ENCODE data around the gene ANO2. TPM values are rescaled to one million over a fixed set of nuclear protein-coding genes. Genes with fewer than 3 reads are reported as not detected.
"Not testable (repeated sequence)": the region's sequence is repeated elsewhere in the genome, so short reads cannot be mapped to it uniquely, and the experiment has no call there.

Gene ANO2
- total RNA-seq, 1 experiment from 2014 or later, result 1.2 TPM

DNA sequence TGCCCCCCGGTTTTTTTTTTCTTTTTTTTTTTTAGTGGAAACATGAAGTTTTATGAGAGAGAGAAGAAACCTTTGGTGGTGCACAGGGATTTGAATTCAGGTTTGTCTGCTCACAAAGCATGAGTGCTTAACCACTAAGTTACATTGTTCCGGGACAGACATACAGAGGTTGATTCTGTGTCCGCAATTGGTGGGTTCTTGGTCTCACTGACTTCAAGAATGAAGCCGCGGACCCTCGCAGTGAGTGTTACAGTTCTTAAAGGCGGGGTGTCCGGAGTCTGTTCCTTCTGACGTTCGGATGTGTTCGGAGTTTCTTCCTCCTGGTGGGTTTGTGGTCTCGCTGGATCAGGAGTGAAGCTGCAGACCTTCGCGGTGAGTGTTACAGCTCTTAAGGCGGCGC lies 57.2 kb downstream of the ANO2 start:
- DNase-seq (ENCODE audit: low read depth), result not testable (repeated sequence)

DNA sequence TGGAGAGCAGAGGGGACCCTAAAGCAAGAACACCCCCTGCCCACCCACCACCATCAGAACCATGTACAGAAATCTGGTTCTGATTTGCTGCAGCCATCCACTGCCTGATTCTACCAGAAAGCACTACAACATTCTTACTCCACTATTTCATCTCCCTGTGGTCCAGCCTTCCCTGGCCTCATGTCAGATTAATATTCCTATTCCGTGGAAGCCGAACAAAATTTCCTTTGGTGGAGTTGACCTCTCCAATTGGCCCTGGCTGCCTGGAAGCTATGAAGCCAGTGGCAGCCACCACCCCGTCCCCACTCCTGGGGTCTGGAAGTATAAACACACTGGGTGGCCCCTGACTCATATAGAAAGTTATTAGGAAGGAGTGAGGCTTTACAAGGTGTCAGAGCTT lies 60.2 kb downstream of the ANO2 start:
- no peak for DNase-seq (ENCODE audit: low read depth)

DNA sequence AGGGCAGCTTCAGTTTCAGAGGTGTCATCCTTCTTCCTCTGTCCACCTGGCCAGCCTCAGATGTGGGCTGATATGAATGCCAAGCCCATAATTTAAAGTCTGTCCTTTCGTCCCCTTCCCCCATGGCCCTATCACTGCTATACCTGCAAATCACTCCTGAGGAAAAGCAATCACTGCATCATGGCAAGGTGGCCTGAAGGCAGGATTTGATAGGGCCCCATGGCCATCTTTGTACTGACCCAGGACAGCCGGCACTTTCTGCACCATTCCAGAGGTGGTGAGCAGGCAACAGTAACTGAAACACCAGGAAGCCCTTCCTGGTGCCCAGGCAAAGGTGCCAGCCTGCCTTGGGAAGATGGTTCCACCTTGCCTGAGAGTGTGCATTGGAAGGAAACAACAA lies 60.8 kb downstream of the ANO2 start:
- no peak for DNase-seq (ENCODE audit: low read depth)

- DNase-seq (ENCODE audit: low read depth), result no peak
These were observed 62.4 kb downstream of the ANO2 start for GRCh38 chr12:5882511-5883190.

GRCh38 chr12:5881666-5882065 lies 63.4 kb downstream of the ANO2 start:
- DNase-seq (ENCODE audit: low read depth), result no peak

- no peak for DNase-seq (ENCODE audit: low read depth)
These were observed 63.9 kb downstream of the ANO2 start for GRCh38 chr12:5881101-5881606.

DNA sequence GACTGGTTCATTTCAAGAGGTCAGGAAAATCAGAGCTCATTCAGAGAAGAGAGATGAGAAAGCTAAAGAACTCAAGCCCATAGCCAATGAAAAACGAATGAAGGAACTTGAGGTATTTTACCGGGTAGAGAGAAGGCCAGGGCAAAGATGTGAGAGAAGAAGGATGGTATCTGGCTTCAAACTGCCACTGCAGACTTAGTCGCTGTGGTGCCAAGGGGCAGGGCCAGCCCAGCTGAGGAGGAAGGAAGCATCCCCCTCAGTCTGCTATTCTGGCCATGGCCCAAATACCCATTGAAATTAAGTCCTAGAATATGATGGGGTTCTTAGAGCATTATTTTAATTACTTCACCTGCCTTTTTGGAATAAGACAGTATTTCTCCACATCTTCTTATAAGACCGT lies 69.2 kb downstream of the ANO2 start:
- no peak for DNase-seq (ENCODE audit: low read depth)

GRCh38 chr12:5874514-5874913 lies 70.5 kb downstream of the ANO2 start:
- no peak for DNase-seq (ENCODE audit: low read depth)

GRCh38 chr12:5873281-5873919 lies 71.7 kb downstream of the ANO2 start:
- DNase-seq (ENCODE audit: low read depth), result no peak

DNA sequence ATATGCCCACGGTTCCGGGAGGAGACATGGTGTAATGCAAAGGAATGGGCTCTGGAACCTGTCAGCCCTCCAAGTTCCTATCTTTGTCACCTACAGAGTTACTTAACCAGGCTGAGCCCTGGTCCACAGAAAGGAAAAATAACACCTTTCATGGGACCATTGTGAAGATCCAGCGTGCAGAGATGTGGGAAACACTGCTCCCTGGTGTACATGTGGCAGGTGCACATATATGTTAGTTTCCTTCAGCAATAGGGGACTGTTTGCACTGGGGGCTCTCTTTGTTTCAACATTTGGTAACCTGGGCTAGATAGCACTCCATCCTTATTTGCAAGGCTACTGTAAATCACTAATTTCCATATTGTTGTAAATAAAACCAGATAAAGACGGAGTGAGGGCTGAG lies 72.3 kb downstream of the ANO2 start:
- peak; percentile 47 for DNase-seq (ENCODE audit: low read depth)

DNA sequence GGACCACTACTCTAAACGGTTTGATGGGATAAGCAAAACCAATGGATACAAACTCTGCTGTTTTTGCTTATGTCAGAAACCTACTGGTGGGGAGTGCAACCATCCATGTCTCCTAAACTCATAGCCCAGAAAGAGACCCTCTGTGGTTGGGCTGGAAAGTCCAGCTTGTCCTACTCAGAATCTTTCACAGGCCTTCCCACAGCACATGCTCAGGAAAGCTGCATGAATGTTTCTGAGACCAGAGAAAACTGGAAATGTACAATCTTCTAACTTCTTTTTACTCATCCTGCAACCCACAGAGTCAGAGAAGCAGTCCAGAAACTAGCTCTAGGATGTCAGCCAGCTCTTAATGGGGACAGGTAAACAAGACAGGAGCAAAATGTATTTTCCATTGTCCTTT lies 73.3 kb downstream of the ANO2 start:
- DNase-seq (ENCODE audit: low read depth), result no peak

DNA sequence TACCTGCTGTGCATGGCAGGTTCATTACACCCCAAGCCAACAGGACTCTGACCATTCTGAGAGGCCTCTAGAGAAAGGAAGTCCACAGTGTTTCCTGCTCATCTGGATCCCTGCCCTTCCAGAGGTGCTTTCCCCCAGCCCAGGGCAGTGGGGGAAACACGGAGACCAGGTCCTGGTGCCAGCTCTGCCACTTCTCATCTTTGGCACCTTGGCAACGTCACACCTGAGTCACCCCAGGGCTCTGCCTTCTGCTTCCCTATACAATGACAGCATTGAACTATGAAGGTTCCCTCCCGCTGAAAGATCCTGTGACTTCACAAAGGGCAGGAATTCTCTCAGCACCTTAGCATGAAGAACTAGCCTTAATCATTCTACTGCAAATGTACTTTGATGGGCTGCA lies 74.9 kb downstream of the ANO2 start:
- no peak for DNase-seq (ENCODE audit: low read depth)

- DNase-seq (ENCODE audit: low read depth), result no peak
These were observed 76.3 kb downstream of the ANO2 start for GRCh38 chr12:5868625-5869295.

DNA sequence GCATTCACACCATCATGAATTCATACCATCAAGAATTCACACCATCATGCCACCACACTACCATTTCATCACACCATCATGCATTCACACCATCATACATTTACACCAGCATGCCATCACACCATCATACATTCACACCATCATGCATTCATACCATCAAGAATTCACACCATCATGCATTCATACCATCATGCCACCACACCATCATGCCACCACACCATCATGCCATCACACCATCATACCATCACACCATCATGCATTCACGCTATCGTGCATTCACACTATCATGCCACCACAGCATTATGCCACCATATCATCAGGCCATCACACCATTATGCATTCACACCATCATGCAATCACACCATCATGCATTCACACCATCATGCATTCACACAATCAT lies 79.7 kb downstream of the ANO2 start:
- DNase-seq (ENCODE audit: low read depth), result no peak

GRCh38 chr12:5864972-5865371 lies 80.1 kb downstream of the ANO2 start:
- DNase-seq (ENCODE audit: low read depth), result no peak

- no peak for DNase-seq (ENCODE audit: low read depth)
These were observed 80.8 kb downstream of the ANO2 start for GRCh38 chr12:5864301-5864700.

- no peak for DNase-seq (ENCODE audit: low read depth)
These were observed 83.6 kb downstream of the ANO2 start for GRCh38 chr12:5861416-5861815.

DNA sequence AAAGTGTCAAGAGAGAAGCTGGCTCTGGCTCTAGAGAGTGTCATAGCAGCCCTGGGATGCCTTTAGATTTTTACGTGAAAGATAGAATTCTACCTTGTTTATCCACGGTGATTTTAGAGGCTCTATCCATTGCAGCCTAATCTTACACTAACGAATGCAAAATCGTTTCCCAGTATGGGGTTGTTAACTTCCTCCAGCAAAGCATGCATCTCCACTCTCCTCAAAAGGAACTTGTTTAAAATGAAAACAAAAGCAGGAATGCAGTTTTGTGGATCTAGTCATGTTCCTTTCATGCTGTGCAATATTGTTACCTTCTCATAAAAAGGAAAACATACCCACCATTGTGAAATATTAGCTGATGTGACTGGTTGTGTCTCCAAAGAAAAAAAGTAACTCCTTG lies 88.4 kb downstream of the ANO2 start:
- DNase-seq (ENCODE audit: low read depth), result no peak

DNA sequence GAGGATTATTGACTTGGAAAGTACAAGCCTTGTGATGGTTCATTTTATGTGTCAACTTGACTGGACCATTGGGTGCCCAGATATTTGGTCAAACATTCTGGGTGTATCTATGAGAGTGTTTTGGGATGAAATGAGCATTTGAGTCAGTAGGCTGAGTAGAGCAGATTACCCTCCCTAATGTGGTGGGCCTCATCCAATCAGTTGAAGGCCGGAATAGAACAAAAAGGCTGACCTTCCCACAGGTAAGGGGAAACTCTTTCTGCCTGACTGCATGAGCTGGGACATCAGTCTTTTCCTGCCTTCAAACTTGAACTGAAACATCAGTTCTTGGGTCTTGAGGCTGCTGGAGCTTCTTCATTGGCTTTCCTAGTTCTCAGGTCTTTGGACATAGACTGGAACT lies 98.1 kb downstream of the ANO2 start:
- no peak for DNase-seq (ENCODE audit: low read depth)

DNA sequence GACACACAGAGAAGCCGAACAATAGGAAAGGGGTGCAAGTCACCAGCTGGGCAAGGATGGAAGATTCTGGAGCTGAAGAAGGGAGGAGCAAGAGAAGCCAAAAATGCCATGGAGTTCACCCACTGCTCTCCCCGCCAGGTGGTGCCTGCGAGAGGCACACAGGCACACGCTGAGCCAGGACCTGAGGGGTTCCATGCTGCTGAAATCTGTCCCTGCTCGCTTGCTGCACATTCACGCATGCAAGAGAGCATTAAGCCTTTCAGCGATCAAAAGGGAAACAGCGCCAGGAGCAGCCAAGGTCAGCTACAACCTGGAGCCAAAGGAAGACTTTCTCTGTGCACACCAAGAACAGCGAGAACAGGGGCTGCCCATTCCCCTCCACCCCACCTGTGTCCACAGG lies 104.1 kb downstream of the ANO2 start:
- peak; percentile 27 for DNase-seq (ENCODE audit: low read depth)

DNA sequence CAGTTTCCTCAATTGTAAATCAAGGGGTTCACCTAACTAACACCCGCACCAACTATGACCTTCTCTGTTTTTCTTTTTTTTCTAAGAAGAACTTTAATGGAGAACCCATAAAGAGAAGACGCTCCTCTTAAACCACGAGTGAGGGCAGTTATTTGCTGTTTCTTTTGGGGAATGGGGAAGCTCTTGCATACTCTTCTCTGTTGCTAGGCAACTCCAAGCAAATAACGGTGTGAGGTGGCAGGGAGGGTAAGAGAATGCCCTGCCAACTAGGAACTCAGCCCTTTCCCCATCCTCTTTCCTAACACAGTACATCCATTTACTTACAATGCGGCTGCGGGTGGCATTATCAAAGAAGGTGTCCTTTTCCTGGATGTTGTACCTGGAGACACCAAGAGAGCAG lies 114.9 kb downstream of the ANO2 start:
- DNase-seq (ENCODE audit: low read depth), result peak; percentile 16

DNA sequence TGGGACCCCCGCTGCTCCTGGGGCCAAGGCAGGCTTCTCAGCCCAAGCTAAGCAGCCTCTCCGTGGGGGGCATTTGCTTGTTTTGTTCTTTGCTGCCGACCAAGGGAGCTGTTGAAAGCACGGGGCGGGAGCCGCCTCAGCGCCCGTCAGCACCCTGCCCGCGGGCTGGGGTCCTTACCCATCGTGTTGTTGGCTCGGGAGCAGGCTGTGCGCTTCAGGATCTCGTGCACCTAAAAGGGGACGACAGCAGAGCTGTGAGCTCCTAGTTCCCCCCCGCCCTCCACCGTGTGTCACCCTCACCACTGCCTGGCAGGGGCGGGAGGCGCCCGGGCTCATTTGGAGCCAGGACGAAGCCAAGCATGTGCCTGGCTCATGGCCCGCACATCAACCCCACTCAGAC lies 117.5 kb downstream of the ANO2 start:
- peak; percentile 55 for DNase-seq (ENCODE audit: low read depth)

GRCh38 chr12:5825761-5826160 lies 119.3 kb downstream of the ANO2 start:
- not testable (repeated sequence) for DNase-seq (ENCODE audit: low read depth)

Data from Daoy (cell line).